WI38 (cell line): Measurements from ENCODE around the gene TSPAN18.

ENCODE experiments used
- H3K4me3 ChIP-seq: 2 replicates; pipeline ENCODE4 v1.5.1; 2011; ENCODE audit warnings: low read depth, mild to moderate bottlenecking, control low read depth, low read length
- CTCF ChIP-seq: IDR thresholded peaks from 2 replicates; pipeline ENCODE4 v1.5.1; 2012; ENCODE audit warnings: low read depth, mild to moderate bottlenecking, control low read depth, low read length

The TSPAN18 gene

GRCh38 chr11:44833221-44833876 is 106.6 kb downstream of the TSPAN18 start:
- no peak for TF ChIP-seq CTCF

DNA sequence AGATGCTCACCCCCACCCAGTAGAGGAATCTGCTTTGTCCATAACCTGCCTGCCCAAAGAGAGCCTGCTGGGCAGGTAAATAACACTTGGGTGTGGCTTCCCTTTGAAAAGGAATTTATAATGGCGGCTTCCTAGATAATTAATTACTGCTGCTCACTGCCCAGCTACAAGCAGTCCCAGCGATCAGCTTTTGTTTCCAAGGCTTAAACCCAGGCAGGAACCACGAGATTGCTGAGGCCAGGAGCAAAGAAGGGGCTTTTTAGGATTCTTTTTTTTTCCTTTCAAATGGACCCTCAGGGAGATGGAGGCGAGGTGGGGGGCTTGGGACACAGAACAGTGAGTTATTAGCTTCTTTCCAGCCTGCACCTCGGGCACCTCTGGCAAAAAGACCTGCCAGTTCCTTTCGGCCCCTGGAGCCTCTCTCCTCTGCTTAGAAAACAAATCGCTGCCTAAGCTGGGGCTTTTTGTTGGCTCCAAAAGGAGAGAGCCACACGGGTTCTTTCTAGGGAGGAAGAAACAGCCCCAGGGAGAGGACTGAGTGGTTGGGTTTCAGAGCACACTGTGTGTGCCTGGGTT is 107.2 kb downstream of the TSPAN18 start:
- no peak overlapping the region for H3K4me3 ChIP-seq
- TF ChIP-seq CTCF: no peak

More at GRCh38 chr11:44833221-44833876, 106.6 kb downstream of the TSPAN18 start:
- no peak overlapping the region for H3K4me3 ChIP-seq

DNA sequence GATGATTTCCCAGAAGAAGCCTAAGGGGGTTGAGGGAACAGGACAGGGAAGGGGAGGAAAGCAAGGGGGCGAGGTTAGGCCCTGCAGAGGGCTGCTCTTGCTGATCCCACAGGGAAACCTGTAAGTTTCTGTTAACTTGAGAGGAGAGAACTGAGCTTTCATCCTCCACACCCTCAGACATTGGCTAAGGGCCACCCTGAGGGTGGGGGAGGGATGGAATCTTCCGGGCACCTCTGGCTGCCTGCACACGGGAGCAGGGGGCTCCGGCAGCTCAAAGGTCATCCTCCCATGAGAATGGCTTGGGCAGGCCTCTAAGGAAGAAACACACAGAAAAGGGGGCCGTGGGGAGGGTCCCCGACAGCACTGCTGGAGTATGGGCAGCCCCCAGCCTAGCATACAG is 108.1 kb downstream of the TSPAN18 start:
- H3K4me3 ChIP-seq: no peak overlapping the region
- TF ChIP-seq CTCF: no peak

DNA sequence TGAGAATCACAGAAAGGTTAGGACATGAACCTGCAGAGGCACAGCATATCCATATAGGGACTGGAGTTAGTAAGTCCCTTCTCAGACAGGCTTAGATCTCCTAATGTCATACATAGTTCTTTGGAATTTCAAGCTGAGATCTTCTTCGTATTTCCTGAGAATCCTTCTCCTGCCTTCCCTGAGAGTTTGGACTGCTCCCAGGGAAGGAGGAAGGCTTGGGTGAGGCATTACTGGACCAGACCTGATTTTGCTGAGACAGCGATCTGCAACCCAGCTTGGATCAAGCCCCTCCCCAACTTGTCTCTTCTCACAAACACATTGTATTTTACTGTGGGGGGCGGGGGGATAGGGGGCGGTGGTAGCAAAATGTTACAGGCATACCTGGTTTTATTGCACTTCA is 108.5 kb downstream of the TSPAN18 start:
- no peak for TF ChIP-seq CTCF

DNA sequence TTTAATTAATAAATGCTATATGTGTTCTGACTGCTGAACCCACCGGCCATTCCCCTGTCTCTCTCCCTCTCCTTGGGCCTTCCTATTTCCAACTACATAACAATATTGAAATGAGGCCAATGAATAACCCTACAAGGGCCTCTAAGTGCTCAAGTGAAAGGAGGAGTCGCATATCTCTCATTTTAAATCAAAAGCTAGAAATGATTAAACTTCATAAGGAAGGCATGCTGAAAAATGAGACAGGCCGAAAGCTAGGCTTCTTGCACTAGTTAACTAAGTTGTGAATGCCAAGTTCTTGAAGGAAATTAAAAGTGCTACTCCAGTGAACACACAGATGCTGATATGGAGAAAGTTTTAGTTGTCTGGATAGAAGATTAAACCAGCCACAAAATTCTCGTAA is 109.2 kb downstream of the TSPAN18 start:
- no peak for TF ChIP-seq CTCF
- H3K4me3 ChIP-seq: no peak overlapping the region

More for the DNA sequence above, 108.5 kb downstream of the TSPAN18 start:
- H3K4me3 ChIP-seq: no peak overlapping the region

DNA sequence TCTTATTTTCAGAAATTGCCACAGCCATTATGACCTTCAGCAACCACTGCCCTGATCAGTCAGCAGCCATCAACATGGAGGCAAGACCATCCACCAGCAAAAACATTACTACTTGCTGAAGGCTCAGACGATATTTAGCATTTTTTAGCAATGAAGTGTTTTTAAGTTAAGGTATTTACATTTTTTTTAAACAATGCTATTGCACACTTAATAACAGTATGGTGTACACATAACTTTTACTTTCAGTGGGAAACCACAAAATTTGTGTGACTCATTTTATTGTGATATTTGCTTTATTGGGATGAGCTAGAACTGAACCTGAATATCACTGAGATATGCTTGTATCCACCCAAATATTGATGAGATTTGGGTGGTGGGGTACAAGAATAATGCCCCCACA is 110.9 kb downstream of the TSPAN18 start:
- H3K4me3 ChIP-seq: no peak overlapping the region
- TF ChIP-seq CTCF: no peak

GRCh38 chr11:44839458-44840084 is 112.8 kb downstream of the TSPAN18 start:
- no peak for TF ChIP-seq CTCF

More at GRCh38 chr11:44839458-44840084, 112.8 kb downstream of the TSPAN18 start:
- no peak overlapping the region for H3K4me3 ChIP-seq
